ENCODE results near the gene NT5C3A. TPM values are rescaled to one million over a fixed set of nuclear protein-coding genes. Genes with fewer than 3 reads are reported as not detected.

Gene NT5C3A
- total and polyA plus RNA-seq, 2 of the 8 experiments (the other 6 are each of a cell fraction or from before 2014, with no cell fraction given), result 7.5 to 22.7 TPM

DNA sequence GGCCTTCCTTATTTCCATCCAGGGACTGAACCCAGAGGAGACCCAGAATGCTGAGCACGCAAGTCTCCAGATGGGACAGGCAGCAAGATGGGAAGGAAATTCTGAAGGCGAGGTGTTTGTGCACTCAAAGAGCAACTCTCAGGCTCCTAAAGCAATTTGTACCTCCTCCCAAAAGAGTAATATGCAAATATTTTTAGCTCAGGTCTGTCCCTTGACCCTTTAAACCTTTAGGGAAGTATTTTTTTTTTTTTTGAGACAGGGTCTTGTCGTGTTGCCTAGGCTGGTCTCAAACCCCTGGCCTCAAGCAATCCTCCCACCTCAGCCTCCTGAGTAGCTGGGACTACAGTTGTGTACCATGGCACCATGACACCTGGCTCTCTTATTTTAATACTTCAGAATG, 38.2 kb upstream of the NT5C3A start (continued):
- TF ChIP-seq CTCF (IDR thresholded peaks at IDR 0.05; ENCODE audit: control extremely low read depth in 1 of 3, insufficient read depth in 1 of 3, low read depth in 1 of 3, low read length in 3 of 3), result no peak

All from H1 (cell line).